GM04504 (cell line): ENCODE data around the gene PRKN.

Source experiments
- DNase-seq: peaks from one replicate; pipeline ENCODE4 v3.0.0-alpha.2; 2012; ENCODE audit warnings: low read depth

PRKN gene

GRCh38 chr6:161716176-161716575 lies 1011.4 kb downstream of the PRKN start:
- no peak for DNase-seq

DNA sequence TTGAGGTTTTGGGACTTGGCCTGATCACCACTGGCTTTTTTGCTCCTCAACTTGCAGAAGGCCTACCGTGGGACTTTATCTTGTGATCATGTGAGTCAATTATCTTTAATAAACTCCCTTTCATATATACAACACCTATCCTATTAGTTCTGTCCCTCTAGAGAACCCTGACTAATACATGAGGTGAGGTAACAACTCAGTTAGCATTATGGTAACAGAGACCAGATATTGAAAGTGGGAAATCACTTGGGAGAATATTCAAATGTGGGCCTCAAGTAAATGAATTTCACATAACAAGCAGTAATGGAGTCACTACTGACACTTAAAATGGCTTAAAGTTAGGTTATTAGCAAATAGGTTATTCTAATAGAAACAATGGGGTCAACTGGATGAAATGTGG lies 1015.6 kb downstream of the PRKN start:
- DNase-seq: no peak

GRCh38 chr6:161711515-161711914 lies 1016.1 kb downstream of the PRKN start:
- DNase-seq: no peak

GRCh38 chr6:161710698-161711097 lies 1016.9 kb downstream of the PRKN start:
- no peak for DNase-seq

DNA sequence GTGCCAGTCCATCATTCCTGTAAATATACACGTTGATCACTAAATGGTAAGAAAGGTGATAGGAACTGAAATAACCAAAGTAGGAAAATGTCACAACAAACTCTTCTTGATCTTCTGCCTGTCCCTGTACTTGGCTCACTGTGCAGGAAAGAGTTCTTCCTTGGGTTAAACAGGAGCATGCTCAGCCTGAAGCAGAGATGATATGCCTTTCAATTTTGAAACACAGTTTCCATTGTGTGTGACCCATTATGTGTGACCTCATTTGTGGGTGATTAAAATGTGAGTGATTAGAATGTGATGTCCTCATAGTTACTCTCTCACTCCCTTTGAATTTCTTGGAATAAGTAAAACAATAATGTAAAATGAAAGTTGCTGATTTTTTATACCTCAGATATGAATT lies 1026.5 kb downstream of the PRKN start:
- no peak for DNase-seq

GRCh38 chr6:161696801-161697200 lies 1030.8 kb downstream of the PRKN start:
- DNase-seq: no peak

- DNase-seq: peak; percentile 12
Observed at GRCh38 chr6:161694995-161695394, 1032.6 kb downstream of the PRKN start.

GRCh38 chr6:161686655-161687054 lies 1040.9 kb downstream of the PRKN start:
- DNase-seq: no peak

- DNase-seq: no peak
Observed at GRCh38 chr6:161684731-161685475, 1042.7 kb downstream of the PRKN start.

DNA sequence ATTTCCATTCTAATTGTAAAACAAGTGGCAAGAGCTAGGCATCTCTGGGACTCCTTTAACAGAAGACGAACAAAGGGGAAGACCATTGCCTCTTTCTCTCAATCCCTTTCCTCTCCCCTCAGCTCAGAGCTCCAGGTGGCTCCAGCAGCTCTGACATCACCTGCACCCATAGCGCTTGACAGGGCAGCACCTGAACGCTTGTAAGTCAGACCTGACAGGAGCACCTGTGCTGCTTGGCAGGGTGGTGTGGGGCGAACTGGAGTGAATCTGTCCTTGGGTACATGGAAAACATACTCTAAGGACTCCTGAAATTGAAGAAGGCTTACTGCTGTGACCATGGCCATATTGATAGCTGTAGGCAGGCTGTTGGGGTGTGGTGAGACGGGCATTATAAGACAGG lies 1044.2 kb downstream of the PRKN start:
- no peak for DNase-seq

- DNase-seq: no peak
Observed at GRCh38 chr6:161682982-161683381, 1044.6 kb downstream of the PRKN start.

DNA sequence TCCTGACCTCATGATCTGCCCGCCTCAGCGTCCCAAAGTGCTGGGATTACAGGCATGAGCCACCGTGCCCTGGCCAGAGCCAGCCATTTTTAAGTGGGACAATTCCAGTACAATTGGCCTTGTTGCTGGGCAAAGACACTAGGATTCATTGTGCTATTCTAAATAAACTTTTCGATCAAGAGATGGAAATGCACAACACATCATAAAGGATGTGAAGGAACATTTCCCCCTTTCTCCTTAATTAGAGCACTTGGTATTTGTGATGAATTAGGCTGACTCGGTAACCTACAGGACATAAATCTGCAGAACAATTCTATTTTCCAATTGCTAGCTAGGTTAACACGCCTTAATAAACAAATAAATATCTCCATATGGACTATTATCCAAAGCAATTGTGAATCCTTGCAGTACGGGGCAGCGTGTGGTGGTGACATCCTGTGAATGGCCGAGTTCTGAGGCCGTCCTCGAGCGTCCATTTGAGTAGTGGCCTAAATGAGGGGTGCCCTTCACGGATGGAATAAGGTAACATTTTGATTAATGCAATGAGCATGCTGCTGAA lies 1047.5 kb downstream of the PRKN start:
- DNase-seq: no peak

DNA sequence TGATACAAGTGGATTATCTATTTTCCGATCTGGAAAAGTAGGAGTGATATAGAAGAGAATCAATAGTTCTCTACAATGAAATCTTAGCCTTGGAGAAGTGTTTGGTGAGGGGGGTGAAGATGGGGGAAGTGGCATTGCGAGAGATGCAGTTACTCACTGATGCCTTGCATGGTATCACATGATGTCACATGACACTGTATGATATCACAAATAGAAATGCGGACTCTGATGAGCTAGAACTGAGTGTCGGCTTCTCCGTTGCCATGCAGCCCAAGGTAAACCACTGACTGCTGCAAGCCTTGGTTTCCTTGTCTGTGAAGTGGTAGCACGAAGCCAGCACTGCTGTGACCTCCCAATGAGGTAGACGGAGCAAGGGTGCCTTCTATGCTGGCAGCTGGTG lies 1050.4 kb downstream of the PRKN start:
- no peak for DNase-seq

GRCh38 chr6:161676586-161676985 lies 1051.0 kb downstream of the PRKN start:
- no peak for DNase-seq

GRCh38 chr6:161674930-161675682 lies 1052.5 kb downstream of the PRKN start:
- no peak for DNase-seq

DNA sequence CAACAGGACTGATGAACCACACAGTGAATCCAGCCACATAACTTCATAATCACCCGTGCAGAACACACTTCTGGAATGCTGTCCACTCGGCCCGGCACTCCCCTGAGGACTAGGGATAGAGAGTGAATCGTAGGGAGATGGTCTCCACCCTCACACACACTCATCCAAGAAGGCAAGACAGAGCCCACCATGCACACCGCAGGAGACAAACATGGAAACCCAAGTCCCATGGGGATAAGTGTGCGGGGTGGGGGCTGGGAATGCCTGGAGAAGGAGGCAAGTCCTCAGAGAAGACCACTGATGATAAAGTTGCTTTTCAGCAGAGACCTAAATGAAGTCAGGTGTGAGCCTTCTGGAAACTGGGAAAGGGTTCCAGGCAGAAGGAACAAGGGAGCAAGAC lies 1054.5 kb downstream of the PRKN start:
- DNase-seq: no peak

DNA sequence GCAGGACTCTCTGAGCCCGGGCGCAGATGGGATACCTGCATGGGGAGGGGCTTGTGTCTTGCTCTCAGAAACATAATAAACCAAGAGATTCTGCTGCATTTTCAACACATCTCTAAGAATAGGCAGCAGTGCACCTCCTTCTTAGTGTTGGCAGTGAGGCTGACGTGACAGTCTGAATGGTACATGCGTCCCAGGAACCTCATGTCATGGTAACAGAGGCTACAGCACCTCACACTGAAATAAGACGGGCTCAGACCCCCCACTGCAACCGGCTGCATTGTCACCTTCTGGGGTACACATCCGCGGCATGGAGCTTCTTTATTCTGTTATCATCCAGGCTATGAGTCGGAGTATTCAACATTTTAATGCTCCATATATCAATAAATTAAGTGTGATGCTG lies 1056.4 kb downstream of the PRKN start:
- DNase-seq: no peak

DNA sequence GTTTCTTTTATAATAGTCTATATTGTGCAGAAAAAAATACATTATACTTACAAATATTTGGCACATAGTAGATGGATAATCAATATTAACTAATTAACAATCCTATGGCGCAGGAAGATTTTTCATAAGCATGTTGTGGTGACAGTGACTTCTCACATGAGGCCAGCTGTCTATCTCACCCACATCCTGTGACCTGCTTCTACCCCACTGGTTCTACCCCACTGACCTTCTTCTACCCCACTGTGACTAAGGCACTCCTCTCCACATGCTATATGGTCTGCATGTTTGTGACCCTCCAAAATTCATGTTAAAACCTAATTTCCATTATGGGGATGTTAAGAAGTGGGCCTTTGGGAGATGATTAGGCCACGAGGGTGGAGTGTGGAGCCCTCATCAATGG lies 1058.9 kb downstream of the PRKN start:
- DNase-seq: no peak

DNA sequence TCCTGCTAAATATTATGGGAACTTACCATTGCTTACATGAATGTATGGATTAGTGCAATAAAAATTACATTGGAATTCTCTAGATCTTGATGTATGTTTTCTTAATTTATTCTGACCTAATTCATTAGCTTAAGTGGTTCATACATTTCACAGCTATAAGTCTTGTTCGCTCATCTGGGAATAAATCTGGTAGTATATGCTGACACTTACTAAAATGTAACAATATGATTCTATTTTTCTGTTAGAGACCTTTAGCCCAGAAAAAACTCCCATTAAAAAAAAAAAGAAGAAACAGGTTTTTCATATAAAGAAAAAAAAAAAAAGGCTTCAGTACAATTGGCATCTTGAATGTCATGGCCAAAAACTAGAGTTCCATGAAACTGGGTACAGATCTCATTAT lies 1059.6 kb downstream of the PRKN start:
- no peak for DNase-seq

- DNase-seq: no peak
Observed at GRCh38 chr6:161663682-161664081, 1063.9 kb downstream of the PRKN start.

DNA sequence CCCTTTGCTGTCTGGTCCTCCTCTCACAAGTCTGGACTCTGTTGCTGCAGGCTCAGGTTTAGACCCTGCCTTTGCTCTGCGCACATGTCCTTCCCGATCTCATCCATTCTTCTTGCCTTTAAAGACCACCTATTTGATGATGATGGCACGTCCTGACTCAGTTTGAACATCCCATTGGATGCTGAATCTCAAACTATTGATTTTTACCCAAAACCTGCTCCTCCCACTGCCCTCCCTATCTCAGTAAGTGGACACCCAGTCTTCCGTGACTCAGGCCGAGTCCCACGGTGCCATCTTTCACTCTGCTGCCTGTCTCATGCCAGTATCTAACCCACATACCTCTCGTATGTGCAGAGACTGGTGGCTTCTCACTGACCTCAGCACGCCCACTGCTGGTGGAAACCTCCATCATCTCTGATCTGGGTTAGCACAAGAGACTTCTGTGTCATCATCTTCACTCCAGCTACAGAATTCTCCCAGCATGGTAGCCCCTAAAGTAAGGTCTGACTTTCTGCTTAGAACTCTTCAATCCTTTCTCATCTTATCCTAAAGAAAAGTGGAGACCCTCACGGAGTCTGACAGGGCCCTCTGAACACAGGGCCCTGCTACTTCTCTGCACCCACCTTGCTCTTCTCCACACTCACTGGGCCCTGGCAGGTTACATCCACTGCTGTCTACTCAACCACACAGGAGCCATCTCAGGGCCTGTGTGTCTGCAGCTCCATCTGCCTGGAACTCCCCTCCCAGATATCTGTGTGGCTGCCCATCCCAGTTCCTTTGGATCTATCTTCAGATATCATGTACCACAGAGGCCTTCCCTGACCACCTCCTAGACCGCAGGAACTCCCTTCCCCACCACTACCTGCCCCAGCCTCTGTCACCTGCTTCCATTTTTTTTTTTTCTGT lies 1066.6 kb downstream of the PRKN start:
- no peak for DNase-seq

DNA sequence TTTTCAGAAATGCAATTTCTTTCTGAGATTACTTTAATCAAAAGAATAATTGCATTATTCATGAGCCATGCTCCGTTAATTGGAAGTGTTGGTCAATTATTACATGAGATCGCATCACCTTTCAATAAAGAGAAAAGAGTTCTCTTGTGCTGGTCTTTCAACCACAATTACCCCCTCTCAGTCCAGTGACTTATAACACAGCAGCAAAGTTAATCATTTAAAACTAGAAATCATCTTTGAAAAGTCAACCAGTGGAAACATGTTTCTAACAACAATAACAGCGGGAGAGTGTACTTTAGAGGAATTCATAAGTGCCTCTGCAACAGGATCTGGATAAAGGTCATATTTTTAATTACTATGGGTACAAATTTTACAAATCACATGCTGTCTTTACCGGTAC lies 1069.4 kb downstream of the PRKN start:
- no peak for DNase-seq
